Heart right ventricle (tissue), 16 donors: ENCODE results near the gene GGTLC2. TPM values are rescaled to one million over a fixed set of nuclear protein-coding genes. Genes with fewer than 3 reads are reported as not detected.
"Not testable (repeated sequence)": the region's sequence is repeated elsewhere in the genome, so short reads cannot be mapped to it uniquely, and the experiment has no call there.

ENCODE experiments used
- ATAC-seq, 8 donors: fragments of 200-7000 bp; cut with Tn5 transposase; one replicate each; pipeline ENCODE4 v1.9.1; 2020; ENCODE audit warnings: mild to moderate bottlenecking in 8 of 8, moderate library complexity in 8 of 8, moderate number of reproducible peaks in 1 of 8
- DNase-seq, 2 donors: peaks; one replicate each; pipeline ENCODE4 v3.0.0-alpha.2; 2020
- H3K27ac ChIP-seq, 10 donors: fragments of 200-600 bp; sonication (generic) in 2 of 10; one replicate each; pipeline versions ENCODE4 v1.5.0 to v1.8.0; 2020 to 2022; ENCODE audit warnings: mild to moderate bottlenecking in 3 of 10
- H3K27me3 ChIP-seq, 7 donors: fragments of 200-600 bp; one replicate each; pipeline ENCODE4 v1.8.0; 2021 to 2022; ENCODE audit warnings: mild to moderate bottlenecking in 2 of 7
- H3K36me3 ChIP-seq, 9 donors: fragments of 200-600 bp; sonication (generic) in 1 of 9; one replicate each; pipeline versions ENCODE4 v1.5.0 to v1.8.0; 2020 to 2022; ENCODE audit warnings: mild to moderate bottlenecking in 2 of 9
- H3K4me1 ChIP-seq, 9 donors: fragments of 200-600 bp; sonication (generic) in 1 of 9; one replicate each; pipeline versions ENCODE4 v1.5.0 to v1.8.0; 2020 to 2022; ENCODE audit warnings: mild to moderate bottlenecking in 4 of 9
- H3K4me3 ChIP-seq, 10 donors: fragments of 200-600 bp; sonication (generic) in 2 of 10; one replicate each; pipeline versions ENCODE4 v1.5.0 to v1.8.0; 2020 to 2022; ENCODE audit warnings: mild to moderate bottlenecking in 7 of 10, moderate library complexity in 2 of 10
- H3K9me3 ChIP-seq, 11 donors: fragments of 200-600 bp in 10 of 11; sonication (generic) in 2 of 11; one replicate each; pipeline versions ENCODE4 v1.5.0 to v1.8.0; 2013 to 2022; ENCODE audit warnings: mild to moderate bottlenecking in 2 of 11, control low read depth in 1 of 11, moderate library complexity in 1 of 11
- WGBS, 2 donors: extraction: QIAGEN DNeasy Blood & Tissue Kit; methylation state at CpG; one replicate each; pipeline ENCODE4 v1.1.7; 2013; ENCODE audit warnings: inconsistent platforms in 1 of 2; 5-methylcytosine and 5-hydroxymethylcytosine counted together
- intact Hi-C, 10 donors: fragments of 100-400 bp; cut with DNase I; formaldehyde crosslinking; loops; one replicate each; pipeline versions ENCODE4 v1.11.1 to v1.14.2; 2022
- polyA plus RNA-seq, 2 donors: library from polyadenylated mRNA; stranded (reverse); fragments of 200-250 nt; gene quantifications; one replicate each; pipeline ENCODE4 v1.2.3, GENCODE V29; 2013
- total RNA-seq, 10 donors: library from RNA; stranded (reverse); fragmentation: NEBNext Ultra II Directional in 3 of 10; extraction: Animal tissue kit (Norgen Biotek cat#: 25700) in 3 of 10; gene quantifications; one replicate each; pipeline versions ENCODE4 v1.2.1 to v1.2.4, GENCODE V29; 2021 to 2023
- TF ChIP-seq, protein P1 (sequence below), 9 donors: fragments of 200-600 bp; sonication (generic) in 2 of 9; IDR thresholded peaks; one replicate each; pipeline versions ENCODE4 v1.5.0 to v1.8.0; 2021 to 2022; ENCODE audit warnings: antibody characterized with exemption in 9 of 9, mild to moderate bottlenecking in 5 of 9, moderate library complexity in 1 of 9
- donor health status: Arrhythmogenic right ventricular cardiomyopathy.
- donor health status: ischemic (EF 13 %, LVEDD 7.1; RV severe dilation, severe dysfunction).
- donor health status: healthy with polysubstance abuse.
- donor health status: DM: no; HTN: yes; CAD: no.
- donor health status: DM: no; HTN: no; CAD: no.
- donor health status: ischemic (EF 25% LVEDD 6.9; RV normal size, moderate dysfunction).
- donor health status: ischemic (EF 25% LVEDD 5.7; RV mildly dilated, moderate dysfunction).
- donor health status: healthy.
- donor health status: DM: yes; HTN: yes; CAD: no.
- donor health status: Ischemic cardiomyopathy.
- donor health status: ischemic (EF 35%, LVEDD 5.7; RV mildly dilated, moderate dysfunction).
- donor health status: nonischemic (EF 11% LVEDD 7.7; RV severe dilation, severe dysfunction).
- donor health status: DM: yes; HTN: yes; CAD: no.
- donor health status: PGD.
- donor health status: ischemic (EF 29% LVEDD 5.4; RV normal size, mild dysfunction).
- donor health status: nonischemic (EF 23%, LVEDD 6.1; RV moderate dilation, normal function).

GGTLC2 gene
- total and polyA plus RNA-seq, 12 donors = not detected

DNA sequence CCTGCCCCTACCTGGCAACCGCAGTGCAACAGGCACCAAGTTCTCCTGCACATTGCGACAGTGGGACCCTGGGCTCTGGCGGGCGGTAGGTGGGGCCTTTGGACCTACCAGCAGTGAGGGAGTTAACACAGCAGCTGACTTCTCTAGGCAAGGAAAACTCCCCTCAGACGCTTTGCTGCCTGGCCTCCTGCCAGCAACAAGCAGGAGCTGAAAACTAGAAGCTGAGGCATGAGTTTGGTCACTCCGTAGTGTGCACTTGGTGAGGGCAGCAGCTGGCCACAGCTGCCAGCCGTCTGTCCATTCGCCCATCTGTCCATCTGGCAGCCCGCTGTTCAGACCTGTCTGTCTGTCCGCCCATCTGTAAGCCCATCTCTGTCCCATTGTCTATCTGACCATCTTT is 7.2 kb downstream of the GGTLC2 start:
- DNase-seq = peak; percentile 24 to 53
- H3K4me3 ChIP-seq, H3K27ac ChIP-seq, H3K36me3 ChIP-seq, H3K9me3 ChIP-seq, intact Hi-C loops, H3K4me1 ChIP-seq, H3K27me3 ChIP-seq, ATAC-seq: not testable (repeated sequence)
- WGBS, 2 donors = 10 to 13% methylated on average over 6 to 8 of the region's 10 CpGs

GRCh38 chr22:22652102-22652501 is 7.7 kb downstream of the GGTLC2 start:
- H3K9me3 ChIP-seq, ATAC-seq, H3K27me3 ChIP-seq, H3K4me1 ChIP-seq, H3K4me3 ChIP-seq, DNase-seq, intact Hi-C loops, H3K27ac ChIP-seq, H3K36me3 ChIP-seq: not testable (repeated sequence)
- 39 to 53% methylated on average over 12 of the region's 12 CpGs for WGBS, 2 donors

DNA sequence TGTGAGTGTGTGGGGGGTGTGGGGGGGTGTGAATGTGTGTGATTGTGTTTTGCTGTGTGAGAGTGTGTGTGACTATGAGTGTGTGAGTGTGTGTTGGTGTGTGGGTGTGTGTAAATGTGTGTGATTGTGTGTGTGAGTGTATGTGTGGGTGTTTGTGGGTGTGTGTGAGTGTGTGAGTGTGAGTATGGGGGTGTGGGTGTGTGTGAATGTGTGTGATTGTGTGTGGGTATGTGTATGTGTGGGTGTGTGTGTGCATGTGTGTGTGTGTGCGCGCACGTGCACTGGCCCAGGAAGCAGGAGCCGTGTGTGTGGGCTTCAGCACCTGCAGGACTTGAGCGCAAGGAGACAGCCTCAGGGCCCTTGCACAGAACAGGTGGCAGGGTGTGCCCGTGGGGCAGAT is 8.2 kb downstream of the GGTLC2 start:
- H3K9me3 ChIP-seq, H3K27me3 ChIP-seq, ATAC-seq, H3K27ac ChIP-seq, H3K4me1 ChIP-seq, H3K4me3 ChIP-seq, intact Hi-C loops, DNase-seq, H3K36me3 ChIP-seq: not testable (repeated sequence)
- WGBS, 2 donors = 81 to 87% methylated on average over 5 to 6 of the region's 6 CpGs

GRCh38 chr22:22653677-22654381 is 9.4 kb downstream of the GGTLC2 start:
- DNase-seq = not testable (repeated sequence)
- WGBS, 2 donors = 7 to 20% methylated on average over 2 to 7 of the region's 13 CpGs

DNA sequence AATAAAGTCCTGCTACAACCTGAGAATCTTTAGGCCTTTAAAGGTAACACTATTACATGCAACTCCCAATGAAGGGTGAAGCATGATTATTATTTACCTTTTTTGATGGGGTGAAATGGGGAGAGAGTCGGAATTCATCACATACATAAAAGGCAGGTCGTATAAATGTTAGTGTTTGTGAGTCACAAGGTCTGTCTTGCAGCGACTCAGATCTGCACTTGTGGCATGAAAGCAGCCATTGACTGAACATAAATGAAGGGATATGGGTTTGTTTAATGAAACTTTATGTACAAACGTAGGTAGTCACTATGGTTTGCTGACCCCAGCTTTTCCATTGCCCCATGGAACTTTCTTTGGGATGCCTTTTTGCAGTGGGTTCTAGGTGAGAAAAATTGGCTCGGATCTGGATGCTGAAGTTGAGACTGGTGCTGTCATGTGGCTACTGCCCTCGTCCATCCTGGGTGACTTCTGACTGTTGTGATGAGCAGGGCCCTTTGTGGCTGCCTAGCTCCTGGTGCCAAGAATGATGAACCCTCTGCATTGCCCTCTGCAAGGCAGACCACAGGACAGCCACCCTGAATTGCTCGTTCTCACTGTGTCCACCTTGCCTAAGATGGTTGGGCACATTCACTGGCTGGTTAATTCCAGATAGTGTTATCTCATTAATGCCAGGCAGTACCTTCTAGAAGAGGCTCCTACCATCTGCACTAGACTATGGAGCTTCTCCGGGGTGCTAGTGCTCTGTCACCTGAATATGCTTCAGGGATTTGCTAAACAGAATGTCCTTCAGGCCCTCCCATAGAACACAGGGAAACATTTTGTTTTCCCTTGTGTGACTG is 11.3 kb downstream of the GGTLC2 start:
- Histone ChIP-seq H3K4me3 (no peak overlapping the region), H3K27me3 (peaks cover 0 to 15% (median 3%) of the 10 kb centered on the region in 7 donors), H3K27ac (no peak overlapping the region), H3K9me3 (no peaks in the 10 kb centered on the region), H3K4me1 (no peaks in the 10 kb centered on the region), H3K36me3 (no peaks in the 10 kb centered on the region)
- DNase-seq (no peak), ATAC-seq (no peak)
- 77 to 88% methylated on average over 8 of the region's 8 CpGs for WGBS, 2 donors
- intact Hi-C loops = no loop called here
- TF ChIP-seq, protein P1, sequence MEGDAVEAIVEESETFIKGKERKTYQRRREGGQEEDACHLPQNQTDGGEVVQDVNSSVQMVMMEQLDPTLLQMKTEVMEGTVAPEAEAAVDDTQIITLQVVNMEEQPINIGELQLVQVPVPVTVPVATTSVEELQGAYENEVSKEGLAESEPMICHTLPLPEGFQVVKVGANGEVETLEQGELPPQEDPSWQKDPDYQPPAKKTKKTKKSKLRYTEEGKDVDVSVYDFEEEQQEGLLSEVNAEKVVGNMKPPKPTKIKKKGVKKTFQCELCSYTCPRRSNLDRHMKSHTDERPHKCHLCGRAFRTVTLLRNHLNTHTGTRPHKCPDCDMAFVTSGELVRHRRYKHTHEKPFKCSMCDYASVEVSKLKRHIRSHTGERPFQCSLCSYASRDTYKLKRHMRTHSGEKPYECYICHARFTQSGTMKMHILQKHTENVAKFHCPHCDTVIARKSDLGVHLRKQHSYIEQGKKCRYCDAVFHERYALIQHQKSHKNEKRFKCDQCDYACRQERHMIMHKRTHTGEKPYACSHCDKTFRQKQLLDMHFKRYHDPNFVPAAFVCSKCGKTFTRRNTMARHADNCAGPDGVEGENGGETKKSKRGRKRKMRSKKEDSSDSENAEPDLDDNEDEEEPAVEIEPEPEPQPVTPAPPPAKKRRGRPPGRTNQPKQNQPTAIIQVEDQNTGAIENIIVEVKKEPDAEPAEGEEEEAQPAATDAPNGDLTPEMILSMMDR (IDR thresholded peaks at IDR 0.05) = no peak

More at GRCh38 chr22:22653677-22654381, 9.4 kb downstream of the GGTLC2 start:
- H3K4me1 ChIP-seq, H3K4me3 ChIP-seq, H3K9me3 ChIP-seq, intact Hi-C loops, H3K36me3 ChIP-seq, H3K27ac ChIP-seq, H3K27me3 ChIP-seq, ATAC-seq: not testable (repeated sequence)

DNA sequence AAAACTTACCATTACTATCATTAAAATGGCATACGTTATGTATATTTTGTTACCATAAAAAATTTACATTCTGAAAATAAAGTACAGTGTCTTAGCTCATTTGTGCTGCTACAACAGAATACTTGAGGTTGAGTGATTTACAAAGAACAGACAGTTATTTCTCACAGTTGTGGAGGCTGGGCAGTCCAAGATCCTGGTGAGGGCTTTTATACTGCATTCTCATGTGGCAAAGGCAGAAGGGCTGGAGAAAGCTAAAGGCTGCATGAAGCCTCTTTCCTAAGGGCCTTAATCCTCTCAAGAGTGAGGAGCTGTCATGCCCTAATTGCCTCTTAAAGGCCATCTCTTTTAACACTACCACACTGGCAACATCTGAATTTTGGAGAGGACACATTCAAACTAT is 13.3 kb downstream of the GGTLC2 start:
- Histone ChIP-seq H3K9me3 (no peaks in the 10 kb centered on the region), H3K36me3 (no peaks in the 10 kb centered on the region), H3K4me3 (no peak overlapping the region), H3K27ac (no peak overlapping the region), H3K27me3 (peaks cover 0 to 16% (median 3%) of the 10 kb centered on the region in 7 donors), H3K4me1 (no peaks in the 10 kb centered on the region)
- ATAC-seq = no peak
- no peak for DNase-seq
- intact Hi-C loops = no loop called here
- WGBS, 2 donors = 37 to 96% methylated on average over 1 of the region's 1 CpG
- TF ChIP-seq, protein P1 (IDR thresholded peaks at IDR 0.05) = no peak
